ENCODE measurements around the gene CYB5R3. TPM values are rescaled to one million over a fixed set of nuclear protein-coding genes. Genes with fewer than 3 reads are reported as not detected.
"Not testable (repeated sequence)": the region's sequence is repeated elsewhere in the genome, so short reads cannot be mapped to it uniquely, and the experiment has no call there.

The CYB5R3 gene
- total RNA-seq, 1 donor, result 89.4 TPM

- no peak for DNase-seq (ENCODE audit: low read depth in 2 of 3, low spot score in 2 of 3)
Observed at GRCh38 chr22:42608136-42608822, 40.9 kb downstream of the CYB5R3 start.

- DNase-seq (ENCODE audit: low read depth in 2 of 3, low spot score in 2 of 3), result not testable (repeated sequence)
Observed at GRCh38 chr22:42607641-42608040, 41.6 kb downstream of the CYB5R3 start.

GRCh38 chr22:42604403-42604802 lies 44.8 kb downstream of the CYB5R3 start:
- DNase-seq (ENCODE audit: low read depth in 2 of 3, low spot score in 2 of 3), result no peak

GRCh38 chr22:42603427-42603826 lies 45.8 kb downstream of the CYB5R3 start:
- no peak for DNase-seq (ENCODE audit: low read depth in 2 of 3, low spot score in 2 of 3)

GRCh38 chr22:42602470-42602869 lies 46.7 kb downstream of the CYB5R3 start:
- DNase-seq (ENCODE audit: low read depth in 2 of 3, low spot score in 2 of 3), result no peak

DNA sequence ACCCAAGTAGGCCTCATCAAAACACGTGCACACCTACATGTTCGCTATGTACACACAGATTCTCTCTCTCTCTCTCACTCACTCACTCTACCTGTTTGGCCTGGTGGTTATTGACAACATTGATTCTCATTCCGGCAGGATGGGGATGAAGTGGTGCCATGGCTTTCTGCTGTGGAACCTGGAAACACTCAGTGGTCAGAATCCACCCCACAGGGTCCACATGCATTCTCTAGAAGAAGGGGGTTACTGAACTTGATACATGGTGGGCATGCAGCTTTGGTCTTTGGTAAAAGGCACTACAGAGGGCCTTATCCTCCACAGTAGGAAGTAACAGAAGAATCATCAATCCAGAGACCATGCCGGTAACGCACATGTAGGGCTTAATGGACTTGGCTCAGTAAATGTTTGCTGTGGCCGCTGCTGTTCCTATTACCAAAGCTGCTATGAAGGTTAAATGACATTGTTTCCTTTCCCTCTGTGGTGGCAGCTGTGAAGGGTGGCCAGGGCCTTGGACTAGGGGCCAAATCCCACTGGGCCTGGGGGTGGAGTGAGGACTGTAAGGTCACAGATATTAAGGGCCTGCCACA lies 47.2 kb downstream of the CYB5R3 start:
- no peak for DNase-seq (ENCODE audit: low read depth in 2 of 3, low spot score in 2 of 3)

- DNase-seq (ENCODE audit: low read depth in 2 of 3, low spot score in 2 of 3), result no peak
Observed at GRCh38 chr22:42596863-42597530, 52.2 kb downstream of the CYB5R3 start.

- no peak for DNase-seq (ENCODE audit: low read depth in 2 of 3, low spot score in 2 of 3)
Observed at GRCh38 chr22:42596336-42596735, 52.9 kb downstream of the CYB5R3 start.

DNA sequence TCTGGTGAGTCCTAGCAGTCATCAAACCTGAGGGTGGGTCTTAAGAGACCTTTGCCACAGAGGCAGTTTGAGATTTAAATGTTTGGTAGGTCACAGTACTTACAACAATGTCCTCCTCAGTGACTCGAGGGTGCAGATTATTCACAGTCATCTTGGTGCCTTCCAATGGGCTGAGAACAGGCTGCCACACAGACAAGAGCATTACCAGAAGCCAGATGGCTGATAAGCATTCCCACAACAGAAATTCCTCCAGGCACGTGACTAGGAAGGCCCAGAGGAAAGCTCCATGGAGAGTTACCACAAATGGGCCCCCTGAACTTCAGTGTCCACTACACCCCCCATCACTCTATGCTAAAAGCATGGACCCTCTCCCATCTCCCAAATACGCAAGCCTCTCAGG lies 53.8 kb downstream of the CYB5R3 start:
- DNase-seq (ENCODE audit: low read depth in 2 of 3, low spot score in 2 of 3), result no peak

- no peak for DNase-seq (ENCODE audit: low read depth in 2 of 3, low spot score in 2 of 3)
Observed at GRCh38 chr22:42591987-42592386, 57.2 kb downstream of the CYB5R3 start.

DNA sequence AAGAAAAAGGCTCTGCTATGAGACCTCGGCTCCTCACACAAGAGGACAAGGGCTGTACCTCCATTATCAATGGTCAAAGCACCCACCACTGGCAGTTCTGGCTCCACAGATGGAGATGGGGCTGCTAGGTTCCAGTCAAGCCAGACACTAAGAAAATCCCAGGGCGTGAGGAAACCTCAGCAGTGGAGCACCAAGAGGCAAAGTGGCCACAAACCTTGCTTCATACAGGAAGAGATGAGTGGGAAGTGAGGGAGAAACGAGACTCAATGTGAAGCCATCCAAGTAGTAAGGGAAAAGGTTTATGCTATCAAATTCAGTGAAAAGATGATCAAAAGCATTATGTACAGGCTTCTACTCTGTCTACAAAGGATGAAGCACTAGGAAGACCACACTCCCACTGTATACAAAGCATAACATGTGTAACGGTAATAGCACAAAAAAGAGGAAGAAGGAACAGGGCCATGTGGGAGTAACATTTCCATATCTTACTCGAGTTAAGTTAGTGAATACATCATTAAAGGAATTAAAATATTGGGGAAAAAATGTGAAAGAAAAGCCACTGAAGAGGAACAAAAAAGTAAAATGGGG lies 61.5 kb downstream of the CYB5R3 start:
- DNase-seq (ENCODE audit: low read depth in 2 of 3, low spot score in 2 of 3), result no peak

- no peak for DNase-seq (ENCODE audit: low read depth in 2 of 3, low spot score in 2 of 3)
Observed at GRCh38 chr22:42586381-42586780, 62.8 kb downstream of the CYB5R3 start.

- DNase-seq (ENCODE audit: low read depth in 2 of 3, low spot score in 2 of 3), result no peak
Observed at GRCh38 chr22:42585096-42585495, 64.1 kb downstream of the CYB5R3 start.

DNA sequence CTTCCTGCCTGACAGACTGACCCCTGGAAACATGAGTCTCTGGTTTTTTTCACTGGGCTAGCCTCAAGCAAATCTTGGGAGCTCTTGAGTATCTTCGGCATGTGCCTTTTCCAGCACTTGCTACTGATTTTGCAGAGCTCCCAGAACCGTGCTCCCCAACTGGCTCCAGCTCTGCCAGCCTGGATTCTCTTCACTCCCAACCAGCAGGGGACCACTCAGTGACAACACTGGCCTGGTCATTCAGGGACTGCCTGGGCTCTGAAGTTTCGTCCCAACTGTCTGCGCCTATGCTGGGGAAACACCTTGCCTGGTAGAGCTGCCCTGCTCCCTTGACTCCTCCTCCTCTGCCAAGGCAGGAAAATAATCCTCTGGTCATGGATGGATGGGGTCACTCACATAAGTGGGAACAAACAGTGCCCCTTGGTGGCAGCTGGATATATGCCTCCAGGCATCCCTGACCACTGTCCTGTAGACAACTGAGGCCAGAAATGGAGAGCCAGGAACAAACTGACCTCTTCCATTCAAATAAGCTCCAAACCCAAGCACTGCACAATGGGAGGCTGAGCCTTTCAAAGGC lies 64.7 kb downstream of the CYB5R3 start:
- no peak for DNase-seq (ENCODE audit: low read depth in 2 of 3, low spot score in 2 of 3)

GRCh38 chr22:42582987-42583386 lies 66.2 kb downstream of the CYB5R3 start:
- no peak for DNase-seq (ENCODE audit: low read depth in 2 of 3, low spot score in 2 of 3)

DNA sequence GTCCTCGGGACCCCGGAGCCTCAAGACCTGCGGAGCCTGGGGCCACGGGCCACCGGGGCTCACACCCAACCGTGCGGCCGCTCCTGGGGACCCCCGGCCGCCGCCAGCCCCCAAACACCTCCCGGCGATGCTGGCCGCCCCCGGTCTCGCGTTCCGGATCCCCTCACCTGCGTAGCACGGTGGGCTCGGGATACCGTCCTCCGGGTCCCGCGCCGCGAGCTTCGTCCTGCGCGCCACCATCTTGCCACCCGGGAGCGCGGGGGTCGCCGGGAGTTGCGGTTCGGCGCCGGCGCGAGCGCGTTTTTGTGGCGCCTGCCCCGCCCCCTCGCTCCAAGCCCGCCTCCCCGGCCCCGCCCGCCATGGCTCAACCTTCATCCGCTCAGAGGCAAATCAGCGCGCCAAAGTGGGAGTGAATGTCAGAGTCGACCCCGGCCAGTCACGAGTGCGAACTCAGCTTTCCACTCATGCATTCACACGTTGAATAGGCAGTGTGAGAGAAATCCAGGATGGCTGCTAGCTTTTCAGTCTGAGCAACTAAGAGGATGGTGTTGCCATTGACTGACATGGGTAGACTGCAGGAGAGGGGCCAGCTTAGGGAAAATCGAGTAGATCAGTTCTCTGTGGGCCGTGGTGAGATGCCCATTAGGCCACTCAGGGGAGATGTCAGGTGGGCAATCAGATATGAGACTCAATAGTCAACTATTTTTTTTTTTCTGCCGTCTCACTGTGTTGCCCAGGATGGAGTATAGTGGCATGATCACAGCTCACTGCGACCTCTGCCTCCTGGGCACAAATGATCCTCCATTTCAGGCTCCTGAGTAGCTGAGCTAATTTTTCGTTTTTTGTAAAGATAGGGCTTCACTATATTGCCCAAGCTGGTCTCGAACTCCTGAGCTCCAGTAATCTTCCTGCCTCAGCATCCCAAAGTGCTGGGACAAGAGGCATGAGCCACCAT lies 67.2 kb downstream of the CYB5R3 start:
- DNase-seq (ENCODE audit: low read depth in 2 of 3, low spot score in 2 of 3), result peak; percentile 61 to 77 (median 75)

DNA sequence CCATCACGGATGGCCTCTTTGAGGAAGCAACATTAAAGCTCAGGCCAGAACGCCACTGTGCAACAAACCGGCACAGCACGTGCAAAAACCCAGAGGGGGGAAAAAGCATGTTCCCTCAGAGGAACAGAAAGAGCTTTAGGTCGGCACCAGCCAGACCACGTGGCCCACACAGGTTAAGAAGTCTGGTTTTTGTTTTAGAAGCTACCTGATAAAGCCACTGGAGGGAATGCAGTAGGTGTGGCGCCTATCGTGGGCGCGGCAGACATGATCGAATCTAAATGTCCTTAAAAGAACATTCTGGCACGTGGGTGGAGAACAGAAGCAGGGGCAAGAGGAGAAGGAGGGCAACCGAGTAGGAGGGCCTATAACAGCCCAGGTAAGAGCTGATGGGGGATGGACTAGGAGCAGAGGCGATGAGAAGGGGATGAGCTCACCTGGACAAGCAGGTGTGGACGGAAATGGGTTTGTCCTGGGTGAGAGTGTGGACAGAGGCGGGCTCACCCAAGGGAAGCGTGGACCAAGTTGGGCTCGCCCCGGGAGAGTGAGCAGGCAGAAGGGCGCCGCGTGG lies 67.9 kb downstream of the CYB5R3 start:
- DNase-seq (ENCODE audit: low read depth in 2 of 3, low spot score in 2 of 3), result not testable (repeated sequence)

- not testable (repeated sequence) for DNase-seq (ENCODE audit: low read depth in 2 of 3, low spot score in 2 of 3)
Observed at GRCh38 chr22:42580040-42580439, 69.2 kb downstream of the CYB5R3 start.

- DNase-seq (ENCODE audit: low read depth in 2 of 3, low spot score in 2 of 3), result no peak
Observed at GRCh38 chr22:42577623-42578240, 71.5 kb downstream of the CYB5R3 start.
